OCI-LY1 (cell line): ENCODE data around the gene INTS6.

Experiments used
- EZH2 ChIP-seq: fragments of 200-600 bp; sonication (generic), shearing (Covaris generic); IDR thresholded peaks from 2 replicates; pipeline ENCODE4 v1.8.0; 2017; ENCODE audit warnings: borderline replicate concordance, mixed run types, mild to moderate bottlenecking, antibody characterized with exemption, low read length, moderate library complexity, mixed read lengths
- TF ChIP-seq, protein P1 (sequence below): fragments of 200-600 bp; sonication (generic), shearing (Covaris generic); IDR thresholded peaks from 2 replicates; pipeline ENCODE4 v1.5.1; 2017; ENCODE audit warnings: mild to moderate bottlenecking, antibody characterized with exemption, low read length, moderate library complexity, mixed read lengths

DNA sequence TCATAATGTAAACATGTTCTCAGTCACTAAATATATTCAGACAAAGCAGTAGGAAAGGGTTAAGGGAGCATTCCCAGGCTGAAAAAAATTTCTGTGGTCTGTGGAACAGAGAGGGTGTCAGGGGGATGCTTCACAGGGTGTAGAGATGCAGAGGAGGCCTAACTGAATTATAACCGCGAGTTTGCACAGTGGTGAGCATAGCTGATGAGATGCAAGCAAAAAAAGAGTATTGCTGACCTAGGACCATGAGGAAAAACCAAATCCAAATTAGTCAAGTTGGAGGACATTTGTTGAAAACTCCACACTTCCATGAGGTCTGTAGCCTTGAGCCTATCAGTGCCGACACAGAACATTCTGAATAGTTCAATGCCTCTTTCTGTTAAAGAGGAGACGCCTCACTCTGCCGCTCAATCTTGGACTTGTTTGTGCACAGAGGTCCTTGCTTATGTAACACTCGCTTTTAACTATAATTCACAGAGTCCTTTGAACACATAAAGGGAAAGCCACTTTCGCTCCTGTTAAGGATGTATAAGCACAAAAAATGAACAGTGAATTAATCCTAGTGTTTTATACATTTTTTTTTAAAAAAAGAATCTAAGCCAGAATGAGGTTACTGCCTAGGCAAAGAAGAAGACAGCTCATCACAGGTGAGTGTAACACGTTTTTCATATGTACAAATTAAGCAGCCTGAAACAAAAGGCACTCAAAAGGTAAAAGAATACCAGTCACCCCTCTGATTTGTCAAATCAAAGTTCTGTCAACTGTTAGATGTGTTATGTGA lies 25.8 kb upstream of the INTS6 start:
- TF ChIP-seq, protein P1, sequence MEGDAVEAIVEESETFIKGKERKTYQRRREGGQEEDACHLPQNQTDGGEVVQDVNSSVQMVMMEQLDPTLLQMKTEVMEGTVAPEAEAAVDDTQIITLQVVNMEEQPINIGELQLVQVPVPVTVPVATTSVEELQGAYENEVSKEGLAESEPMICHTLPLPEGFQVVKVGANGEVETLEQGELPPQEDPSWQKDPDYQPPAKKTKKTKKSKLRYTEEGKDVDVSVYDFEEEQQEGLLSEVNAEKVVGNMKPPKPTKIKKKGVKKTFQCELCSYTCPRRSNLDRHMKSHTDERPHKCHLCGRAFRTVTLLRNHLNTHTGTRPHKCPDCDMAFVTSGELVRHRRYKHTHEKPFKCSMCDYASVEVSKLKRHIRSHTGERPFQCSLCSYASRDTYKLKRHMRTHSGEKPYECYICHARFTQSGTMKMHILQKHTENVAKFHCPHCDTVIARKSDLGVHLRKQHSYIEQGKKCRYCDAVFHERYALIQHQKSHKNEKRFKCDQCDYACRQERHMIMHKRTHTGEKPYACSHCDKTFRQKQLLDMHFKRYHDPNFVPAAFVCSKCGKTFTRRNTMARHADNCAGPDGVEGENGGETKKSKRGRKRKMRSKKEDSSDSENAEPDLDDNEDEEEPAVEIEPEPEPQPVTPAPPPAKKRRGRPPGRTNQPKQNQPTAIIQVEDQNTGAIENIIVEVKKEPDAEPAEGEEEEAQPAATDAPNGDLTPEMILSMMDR: no peak
- TF ChIP-seq EZH2: no peak
